RWPE2 (cell line): ENCODE data around the gene USP6.

ENCODE experiments used
- ATAC-seq: fragments of 200-7000 bp; cut with Tn5 transposase; 3 replicates; pipeline ENCODE4 v1.9.1; 2021; ENCODE audit warnings: low read depth
- DNase-seq: peaks from one replicate; pipeline ENCODE4 v3.0.0-alpha.2; 2020; ENCODE audit warnings: low spot score
- H3K27ac ChIP-seq: fragments of 450-650 bp; 2 replicates; pipeline ENCODE4 v1.5.1; 2017; ENCODE audit warnings: mild to moderate bottlenecking; ENCODE audit not compliant: poor library complexity, severe bottlenecking
- H3K27me3 ChIP-seq: fragments of 250-450 bp; sonication (Bioruptor Pico); 2 replicates; pipeline ENCODE4 v1.5.1; 2021; ENCODE audit warnings: mild to moderate bottlenecking, moderate library complexity; ENCODE audit not compliant: insufficient read depth, poor library complexity, severe bottlenecking
- H3K36me3 ChIP-seq: fragments of 250-450 bp; sonication (Bioruptor Pico); 2 replicates; pipeline ENCODE4 v1.5.1; 2020; ENCODE audit warnings: low read depth, mild to moderate bottlenecking, moderate library complexity
- H3K4me1 ChIP-seq: fragments of 250-450 bp; sonication (Bioruptor Pico); 2 replicates; pipeline ENCODE4 v1.5.1; 2021; ENCODE audit warnings: mild to moderate bottlenecking, moderate library complexity; ENCODE audit not compliant: insufficient read depth, poor library complexity, severe bottlenecking
- H3K4me3 ChIP-seq: fragments of 250-450 bp; sonication (Bioruptor Pico); 2 replicates; pipeline ENCODE4 v1.5.1; 2021; ENCODE audit warnings: mild to moderate bottlenecking, moderate library complexity; ENCODE audit not compliant: severe bottlenecking
- H3K9me3 ChIP-seq: fragments of 250-450 bp; sonication (Bioruptor Pico); 2 replicates; pipeline ENCODE4 v1.5.1; 2021; ENCODE audit warnings: mild to moderate bottlenecking, moderate library complexity; ENCODE audit not compliant: severe bottlenecking
- TF ChIP-seq, protein P1 (sequence below): fragments of 450-650 bp; IDR thresholded peaks from one replicate; pipeline ENCODE4 v1.5.1; 2017; ENCODE audit warnings: mild to moderate bottlenecking, moderate library complexity; ENCODE audit not compliant: poor library complexity, severe bottlenecking

Gene USP6

DNA sequence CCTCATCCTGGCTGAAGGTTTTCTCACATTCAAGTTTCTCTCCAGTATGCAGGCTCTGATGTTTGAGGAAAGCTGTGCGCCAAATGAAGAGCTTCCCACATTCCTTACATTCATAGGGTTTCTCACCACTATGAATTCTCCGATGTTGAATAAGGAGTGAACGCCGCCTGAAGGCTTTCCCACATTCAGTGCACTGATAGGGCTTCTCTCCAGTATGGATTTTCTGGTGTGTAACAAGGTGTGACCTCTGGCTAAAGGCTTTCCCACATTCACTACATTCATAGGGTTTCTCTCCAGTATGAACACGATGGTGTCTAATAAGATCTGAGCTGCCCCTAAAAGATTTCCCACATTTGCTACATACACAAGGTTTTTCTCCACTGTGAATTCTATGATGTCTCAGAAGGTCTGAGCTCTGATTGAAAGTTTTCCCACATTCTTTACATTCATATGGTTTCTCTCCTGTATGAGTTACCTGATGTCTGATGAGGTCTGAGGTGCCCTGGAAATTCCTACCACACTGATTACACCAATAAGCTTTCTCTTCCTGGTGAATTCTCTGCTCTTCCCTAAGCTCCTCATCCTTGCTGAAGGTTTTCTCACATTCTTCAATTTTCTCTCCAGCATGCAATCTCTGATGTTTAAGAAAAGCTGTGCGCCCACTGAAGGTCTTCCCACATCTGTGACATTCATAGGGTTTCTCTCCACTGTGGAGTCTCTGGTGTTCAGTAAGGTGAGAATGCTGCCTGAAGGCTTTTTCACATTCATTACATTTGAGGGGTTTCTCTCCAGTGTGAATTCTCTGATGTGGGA, 67.0 kb downstream of the USP6 start:
- Histone ChIP-seq H3K9me3 (peaks cover 67% of the 10 kb centered on the region), H3K4me1 (no peaks in the 10 kb centered on the region), H3K4me3 (no peak overlapping the region), H3K27ac (no peak overlapping the region), H3K36me3 (no peaks in the 10 kb centered on the region), H3K27me3 (no peaks in the 10 kb centered on the region)
- TF ChIP-seq, protein P1, sequence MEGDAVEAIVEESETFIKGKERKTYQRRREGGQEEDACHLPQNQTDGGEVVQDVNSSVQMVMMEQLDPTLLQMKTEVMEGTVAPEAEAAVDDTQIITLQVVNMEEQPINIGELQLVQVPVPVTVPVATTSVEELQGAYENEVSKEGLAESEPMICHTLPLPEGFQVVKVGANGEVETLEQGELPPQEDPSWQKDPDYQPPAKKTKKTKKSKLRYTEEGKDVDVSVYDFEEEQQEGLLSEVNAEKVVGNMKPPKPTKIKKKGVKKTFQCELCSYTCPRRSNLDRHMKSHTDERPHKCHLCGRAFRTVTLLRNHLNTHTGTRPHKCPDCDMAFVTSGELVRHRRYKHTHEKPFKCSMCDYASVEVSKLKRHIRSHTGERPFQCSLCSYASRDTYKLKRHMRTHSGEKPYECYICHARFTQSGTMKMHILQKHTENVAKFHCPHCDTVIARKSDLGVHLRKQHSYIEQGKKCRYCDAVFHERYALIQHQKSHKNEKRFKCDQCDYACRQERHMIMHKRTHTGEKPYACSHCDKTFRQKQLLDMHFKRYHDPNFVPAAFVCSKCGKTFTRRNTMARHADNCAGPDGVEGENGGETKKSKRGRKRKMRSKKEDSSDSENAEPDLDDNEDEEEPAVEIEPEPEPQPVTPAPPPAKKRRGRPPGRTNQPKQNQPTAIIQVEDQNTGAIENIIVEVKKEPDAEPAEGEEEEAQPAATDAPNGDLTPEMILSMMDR = no peak
- DNase-seq (no peak), ATAC-seq (no peak)

DNA sequence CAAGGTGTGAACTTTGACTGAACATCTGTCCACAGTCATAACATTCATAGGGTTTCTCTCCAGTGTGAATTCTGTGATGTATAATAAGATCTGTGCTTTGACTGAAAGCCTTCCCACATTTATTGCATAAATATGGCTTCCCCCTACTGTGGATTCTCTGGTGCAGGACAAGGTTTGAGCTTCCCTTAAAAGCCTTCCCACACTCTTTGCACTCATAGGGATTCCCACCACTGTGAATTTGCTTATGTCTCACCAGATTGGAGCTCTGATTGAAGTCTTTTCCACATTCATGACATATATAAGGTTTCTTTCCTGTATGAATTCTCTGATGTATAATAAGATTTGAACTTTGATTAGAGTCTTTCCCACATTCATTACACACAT, 67.6 kb downstream of the USP6 start:
- no peaks in the 10 kb centered on the region for H3K4me1 ChIP-seq
- no peak overlapping the region for H3K27ac ChIP-seq
- no peak overlapping the region for H3K4me3 ChIP-seq
- TF ChIP-seq, protein P1 = no peak
- peaks cover 67% of the 10 kb centered on the region for H3K9me3 ChIP-seq
- DNase-seq = no peak
- H3K27me3 ChIP-seq = no peaks in the 10 kb centered on the region
- H3K36me3 ChIP-seq = no peaks in the 10 kb centered on the region
- no peak for ATAC-seq

DNA sequence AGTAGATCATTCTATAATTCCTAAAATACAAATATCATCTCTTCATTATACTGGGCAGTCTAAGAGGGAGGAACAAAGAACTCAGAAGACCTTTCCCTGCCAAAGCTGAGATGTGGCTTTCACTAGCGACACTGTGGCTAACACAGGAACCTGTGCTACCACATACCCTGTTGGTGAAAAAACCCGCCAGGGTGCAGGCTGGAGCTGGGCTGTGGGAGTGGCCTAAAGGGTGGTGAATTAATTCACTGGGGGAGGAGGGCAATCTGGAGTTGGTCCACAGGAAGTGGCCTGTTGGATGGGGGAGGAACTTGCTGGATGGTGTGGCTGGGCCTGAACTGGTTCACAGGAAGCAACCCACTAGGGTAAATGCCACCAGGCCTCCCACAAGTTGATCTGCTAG, 68.5 kb downstream of the USP6 start:
- Histone ChIP-seq H3K36me3 (peaks cover 2% of the 10 kb centered on the region), H3K27me3 (no peaks in the 10 kb centered on the region), H3K4me1 (no peaks in the 10 kb centered on the region), H3K9me3 (peaks cover 60% of the 10 kb centered on the region), H3K4me3 (no peak overlapping the region), H3K27ac (no peak overlapping the region)
- ATAC-seq = no peak
- no peak for DNase-seq
- TF ChIP-seq, protein P1 = no peak

DNA sequence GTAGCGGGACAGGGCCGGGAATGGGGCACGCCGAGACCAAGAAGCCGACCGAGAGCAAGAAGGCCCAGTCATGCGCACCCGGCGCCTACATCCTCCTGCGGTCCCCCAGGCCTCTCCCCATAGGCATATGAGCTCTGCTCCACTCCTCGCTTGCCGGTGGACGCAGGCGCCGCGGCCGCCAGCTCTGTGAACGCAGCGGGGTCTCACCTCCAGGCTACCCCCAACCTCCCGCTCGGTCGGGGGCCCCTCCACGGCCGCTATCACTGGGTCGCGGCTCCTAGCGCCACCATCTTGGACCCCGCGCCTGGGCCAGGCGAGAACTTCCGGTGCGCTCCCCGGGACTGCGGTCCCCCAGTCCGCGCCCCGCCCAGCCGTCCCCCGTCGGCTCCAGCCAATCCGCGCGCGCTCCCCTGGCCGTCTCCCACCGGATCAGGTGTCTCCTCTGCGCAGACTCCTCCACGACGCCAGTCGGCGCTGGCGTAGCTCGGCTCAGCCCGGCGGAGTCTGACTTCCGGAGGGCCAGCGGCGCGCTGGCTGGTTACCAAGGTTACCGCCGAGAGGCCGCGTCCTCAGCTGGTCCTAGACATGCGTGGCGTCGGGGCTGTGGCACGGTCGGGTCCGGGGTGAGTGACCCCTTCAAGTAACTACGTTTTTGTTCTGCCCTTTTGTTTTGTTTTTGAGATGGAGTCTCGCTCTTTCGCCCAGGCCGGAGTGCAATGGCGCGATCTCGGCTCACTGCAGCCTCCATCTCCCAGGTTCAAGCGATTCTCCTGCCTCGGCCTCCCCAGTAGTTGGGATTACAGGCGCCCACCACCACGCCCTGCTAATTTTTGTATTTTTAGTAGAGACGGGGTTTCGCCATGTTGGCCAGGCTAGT, 75.9 kb downstream of the USP6 start, which contains the start of gene ZNF594:
Gene ZNF594 (minus strand): TSS at position 328 of the 877 bp plus-strand sequence. CDS start 7,612 bp downstream, outside the sequence.
- Histone ChIP-seq H3K27me3 (no peaks in the 10 kb centered on the region), H3K4me3 (peak within 1 kb of the TSS; percentile 73), H3K4me1 (no peaks in the 10 kb centered on the region), H3K27ac (peak within 1 kb of the TSS; percentile 30), H3K9me3 (peaks cover 5% of the 10 kb centered on the region), H3K36me3 (peaks cover 16% of the 10 kb centered on the region)
- TF ChIP-seq, protein P1 = peak; percentile 97
- peak; percentile 99 for ATAC-seq
- DNase-seq = peak; percentile 96
